ENCODE measurements around the gene AP1B1. TPM values are rescaled to one million over a fixed set of nuclear protein-coding genes. Genes with fewer than 3 reads are reported as not detected.

AP1B1 gene
- total RNA-seq, 1 experiment from 2014 or later, result 68.1 TPM

DNA sequence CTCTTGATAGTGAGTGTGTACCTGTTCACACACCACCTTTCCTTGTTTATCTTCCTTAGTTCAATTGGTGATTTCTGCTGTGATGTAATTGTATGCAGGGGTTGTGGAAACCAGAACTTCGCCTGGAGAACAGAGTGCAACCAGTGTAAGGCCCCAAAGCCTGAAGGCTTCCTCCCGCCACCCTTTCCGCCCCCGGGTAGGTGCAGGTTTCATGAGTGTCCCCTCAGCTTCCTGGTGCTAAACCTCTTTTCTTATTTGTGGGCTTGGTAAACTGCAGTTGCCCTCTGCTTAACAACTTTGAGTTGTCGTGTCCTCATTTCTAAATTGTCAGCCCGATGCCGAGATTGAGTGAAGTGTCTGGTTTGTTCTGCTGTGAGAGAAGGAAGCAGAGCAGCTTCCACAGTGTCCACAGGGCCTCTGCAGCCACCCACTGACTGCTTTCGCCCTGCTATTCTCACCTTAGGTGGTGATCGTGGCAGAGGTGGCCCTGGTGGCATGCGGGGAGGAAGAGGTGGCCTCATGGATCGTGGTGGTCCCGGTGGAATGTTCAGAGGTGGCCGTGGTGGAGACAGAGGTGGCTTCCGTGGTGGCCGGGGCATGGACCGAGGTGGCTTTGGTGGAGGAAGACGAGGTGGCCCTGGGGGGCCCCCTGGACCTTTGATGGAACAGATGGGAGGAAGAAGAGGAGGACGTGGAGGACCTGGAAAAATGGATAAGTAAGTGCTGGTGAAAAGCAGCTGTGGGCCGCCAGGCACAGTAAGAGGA is 89.1 kb downstream of the AP1B1 start:
- no TSS peak for BruUV-seq (replicated peaks)
- intact Hi-C loops (cut with micrococcal nuclease; ENCODE audit: unreplicated experiment), result no loop called here
- Histone ChIP-seq H3K27ac (ENCODE audit: low read depth, low read length, poor library complexity, severe bottlenecking) (no peak overlapping the region), H3K4me1 (ENCODE audit: insufficient read depth, low read length, poor library complexity, severe bottlenecking) (no peaks in the 10 kb centered on the region), H3K4me3 (ENCODE audit: low read depth, low read length, poor library complexity, severe bottlenecking) (no peak overlapping the region), H3K36me3 (ENCODE audit: insufficient read depth, low read length, poor library complexity, severe bottlenecking) (peaks cover 46% of the 10 kb centered on the region), H3K27me3 (replicated peaks; ENCODE audit: insufficient read depth, low read depth, low read length, poor library complexity) (no peaks in the 10 kb centered on the region), H3K9me3 (ENCODE audit: low read depth, low read length, poor library complexity, severe bottlenecking) (no peaks in the 10 kb centered on the region)
- no peak for TF ChIP-seq EZH2 (IDR thresholded peaks at IDR 0.05; ENCODE audit: borderline replicate concordance, low read depth, low read length, poor library complexity, severe bottlenecking)
- TF ChIP-seq, protein P1, sequence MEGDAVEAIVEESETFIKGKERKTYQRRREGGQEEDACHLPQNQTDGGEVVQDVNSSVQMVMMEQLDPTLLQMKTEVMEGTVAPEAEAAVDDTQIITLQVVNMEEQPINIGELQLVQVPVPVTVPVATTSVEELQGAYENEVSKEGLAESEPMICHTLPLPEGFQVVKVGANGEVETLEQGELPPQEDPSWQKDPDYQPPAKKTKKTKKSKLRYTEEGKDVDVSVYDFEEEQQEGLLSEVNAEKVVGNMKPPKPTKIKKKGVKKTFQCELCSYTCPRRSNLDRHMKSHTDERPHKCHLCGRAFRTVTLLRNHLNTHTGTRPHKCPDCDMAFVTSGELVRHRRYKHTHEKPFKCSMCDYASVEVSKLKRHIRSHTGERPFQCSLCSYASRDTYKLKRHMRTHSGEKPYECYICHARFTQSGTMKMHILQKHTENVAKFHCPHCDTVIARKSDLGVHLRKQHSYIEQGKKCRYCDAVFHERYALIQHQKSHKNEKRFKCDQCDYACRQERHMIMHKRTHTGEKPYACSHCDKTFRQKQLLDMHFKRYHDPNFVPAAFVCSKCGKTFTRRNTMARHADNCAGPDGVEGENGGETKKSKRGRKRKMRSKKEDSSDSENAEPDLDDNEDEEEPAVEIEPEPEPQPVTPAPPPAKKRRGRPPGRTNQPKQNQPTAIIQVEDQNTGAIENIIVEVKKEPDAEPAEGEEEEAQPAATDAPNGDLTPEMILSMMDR (conservative IDR thresholded peaks at IDR 0.05; ENCODE audit: low read depth, low read length), result no peak
- ChIA-PET CTCF (no interaction called here), POLR2A (ENCODE audit: low non-redundant PET) (no interaction called here)
- DNase-seq (ENCODE audit: low spot score), result no peak

DNA sequence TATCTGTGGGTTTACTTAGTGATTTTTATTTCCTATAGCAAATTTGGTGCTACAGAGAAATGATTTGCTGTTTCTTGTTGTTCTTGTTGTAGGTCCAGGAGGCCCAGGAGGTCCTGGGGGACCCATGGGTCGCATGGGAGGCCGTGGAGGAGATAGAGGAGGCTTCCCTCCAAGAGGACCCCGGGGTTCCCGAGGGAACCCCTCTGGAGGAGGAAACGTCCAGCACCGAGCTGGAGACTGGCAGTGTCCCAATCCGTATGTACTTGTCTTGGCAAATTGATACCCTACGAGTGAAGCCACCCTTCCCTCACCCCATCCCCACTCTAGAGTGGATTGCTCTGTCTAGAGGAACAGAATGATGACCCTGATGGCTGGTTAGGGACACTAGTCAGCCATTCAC is 89.7 kb downstream of the AP1B1 start:
- ChIA-PET POLR2A (ENCODE audit: low non-redundant PET) (no interaction called here), CTCF (no interaction called here)
- Histone ChIP-seq H3K36me3 (ENCODE audit: insufficient read depth, low read length, poor library complexity, severe bottlenecking) (peaks cover 52% of the 10 kb centered on the region), H3K4me1 (ENCODE audit: insufficient read depth, low read length, poor library complexity, severe bottlenecking) (no peaks in the 10 kb centered on the region), H3K27me3 (replicated peaks; ENCODE audit: insufficient read depth, low read depth, low read length, poor library complexity) (no peaks in the 10 kb centered on the region), H3K9me3 (ENCODE audit: low read depth, low read length, poor library complexity, severe bottlenecking) (no peaks in the 10 kb centered on the region), H3K4me3 (ENCODE audit: low read depth, low read length, poor library complexity, severe bottlenecking) (no peak overlapping the region), H3K27ac (ENCODE audit: low read depth, low read length, poor library complexity, severe bottlenecking) (no peak overlapping the region)
- no peak for DNase-seq (ENCODE audit: low spot score)
- intact Hi-C loops (cut with micrococcal nuclease; ENCODE audit: unreplicated experiment), result no loop called here
- no peak for TF ChIP-seq EZH2 (IDR thresholded peaks at IDR 0.05; ENCODE audit: borderline replicate concordance, low read depth, low read length, poor library complexity, severe bottlenecking)
- TF ChIP-seq, protein P1 (conservative IDR thresholded peaks at IDR 0.05; ENCODE audit: low read depth, low read length), result no peak
- BruUV-seq (replicated peaks), result no TSS peak

DNA sequence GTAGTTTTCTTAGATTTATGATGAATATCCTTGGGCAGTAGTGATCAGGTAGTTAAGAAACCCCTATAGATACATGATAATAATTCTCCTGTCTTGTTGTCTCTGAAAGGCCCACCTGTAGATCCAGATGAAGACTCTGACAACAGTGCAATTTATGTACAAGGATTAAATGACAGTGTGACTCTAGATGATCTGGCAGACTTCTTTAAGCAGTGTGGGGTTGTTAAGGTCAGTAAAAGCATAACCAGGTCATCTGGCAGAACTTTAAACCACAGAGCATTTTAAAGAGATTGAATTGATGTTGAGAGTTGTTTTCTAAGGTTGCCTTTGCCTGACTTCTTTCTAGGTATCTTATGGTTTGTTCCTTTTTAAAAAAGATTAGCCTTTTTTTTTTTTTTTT is 96.0 kb downstream of the AP1B1 start:
- Histone ChIP-seq H3K9me3 (ENCODE audit: low read depth, low read length, poor library complexity, severe bottlenecking) (no peaks in the 10 kb centered on the region), H3K4me1 (ENCODE audit: insufficient read depth, low read length, poor library complexity, severe bottlenecking) (no peaks in the 10 kb centered on the region), H3K36me3 (ENCODE audit: insufficient read depth, low read length, poor library complexity, severe bottlenecking) (peaks cover 93% of the 10 kb centered on the region), H3K27me3 (replicated peaks; ENCODE audit: insufficient read depth, low read depth, low read length, poor library complexity) (no peaks in the 10 kb centered on the region), H3K4me3 (ENCODE audit: low read depth, low read length, poor library complexity, severe bottlenecking) (no peak overlapping the region), H3K27ac (ENCODE audit: low read depth, low read length, poor library complexity, severe bottlenecking) (no peak overlapping the region)
- intact Hi-C loops (cut with micrococcal nuclease; ENCODE audit: unreplicated experiment), result no loop called here
- DNase-seq (ENCODE audit: low spot score), result no peak
- CTCF ChIA-PET, result no interaction called here
- POLR2A ChIA-PET (ENCODE audit: low non-redundant PET), result no interaction called here
- TF ChIP-seq, protein P1 (conservative IDR thresholded peaks at IDR 0.05; ENCODE audit: low read depth, low read length), result no peak
- TF ChIP-seq EZH2 (IDR thresholded peaks at IDR 0.05; ENCODE audit: borderline replicate concordance, low read depth, low read length, poor library complexity, severe bottlenecking), result no peak
- no TSS peak for BruUV-seq (replicated peaks)
